T-helper 22 cell (primary cell): ENCODE measurements around the gene METRN.

Source experiments
- DNase-seq: peaks from one replicate; pipeline ENCODE4 v3.0.0-alpha.2; 2020; ENCODE audit warnings: low read depth

Gene METRN

GRCh38 chr16:714558-715476 is at the start of gene METRN:
TSS of gene METRN (plus strand) at chr16:715118. CDS start at chr16:715290, 172 bp downstream.
- peak; percentile 76 for DNase-seq

- DNase-seq, result no peak
These were observed 48.3 kb upstream of the METRN start for GRCh38 chr16:666572-666971.

- DNase-seq, result no peak
These were observed 47.7 kb upstream of the METRN start for GRCh38 chr16:667113-667779.

GRCh38 chr16:667780-668518 is 47.0 kb upstream of the METRN start, which contains the start of gene RHOT2:
TSS of gene RHOT2 (plus strand) at chr16:668132. CDS start at chr16:668200, 68 bp downstream.
- peak; percentile 81 for DNase-seq

DNA sequence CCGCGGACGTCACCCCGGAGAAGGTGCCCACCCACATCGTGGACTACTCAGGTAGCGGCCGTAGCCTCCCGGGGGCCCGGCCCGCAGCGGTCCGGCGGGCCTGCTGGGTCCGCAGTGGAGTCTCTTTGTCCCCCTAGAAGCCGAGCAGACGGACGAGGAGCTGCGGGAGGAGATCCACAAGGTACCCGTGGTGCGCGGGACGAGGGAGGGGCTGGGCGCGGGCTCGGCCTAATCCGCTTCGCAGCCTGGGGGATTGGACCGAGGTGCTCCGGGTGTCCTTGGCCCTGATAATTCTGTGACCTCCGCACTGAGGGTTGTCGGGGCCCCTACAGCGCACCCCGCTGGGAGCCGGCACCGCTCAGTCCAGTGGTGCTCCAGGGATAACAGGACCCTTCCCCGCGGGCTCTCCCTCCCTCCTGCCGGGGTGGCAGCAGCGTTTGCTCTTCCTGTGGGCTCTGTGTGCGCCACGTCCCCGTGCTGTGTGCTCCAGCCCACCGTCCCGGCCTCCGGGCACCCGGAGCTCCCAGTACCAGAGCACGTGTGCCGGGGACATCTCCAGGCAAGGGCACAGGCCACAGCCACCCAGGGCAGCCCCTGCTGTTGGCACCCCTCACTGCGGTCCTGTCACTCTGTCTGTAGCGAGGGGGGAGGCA is 46.3 kb upstream of the METRN start:
- no peak for DNase-seq

GRCh38 chr16:669666-670065 is 45.3 kb upstream of the METRN start:
- no peak for DNase-seq

DNA sequence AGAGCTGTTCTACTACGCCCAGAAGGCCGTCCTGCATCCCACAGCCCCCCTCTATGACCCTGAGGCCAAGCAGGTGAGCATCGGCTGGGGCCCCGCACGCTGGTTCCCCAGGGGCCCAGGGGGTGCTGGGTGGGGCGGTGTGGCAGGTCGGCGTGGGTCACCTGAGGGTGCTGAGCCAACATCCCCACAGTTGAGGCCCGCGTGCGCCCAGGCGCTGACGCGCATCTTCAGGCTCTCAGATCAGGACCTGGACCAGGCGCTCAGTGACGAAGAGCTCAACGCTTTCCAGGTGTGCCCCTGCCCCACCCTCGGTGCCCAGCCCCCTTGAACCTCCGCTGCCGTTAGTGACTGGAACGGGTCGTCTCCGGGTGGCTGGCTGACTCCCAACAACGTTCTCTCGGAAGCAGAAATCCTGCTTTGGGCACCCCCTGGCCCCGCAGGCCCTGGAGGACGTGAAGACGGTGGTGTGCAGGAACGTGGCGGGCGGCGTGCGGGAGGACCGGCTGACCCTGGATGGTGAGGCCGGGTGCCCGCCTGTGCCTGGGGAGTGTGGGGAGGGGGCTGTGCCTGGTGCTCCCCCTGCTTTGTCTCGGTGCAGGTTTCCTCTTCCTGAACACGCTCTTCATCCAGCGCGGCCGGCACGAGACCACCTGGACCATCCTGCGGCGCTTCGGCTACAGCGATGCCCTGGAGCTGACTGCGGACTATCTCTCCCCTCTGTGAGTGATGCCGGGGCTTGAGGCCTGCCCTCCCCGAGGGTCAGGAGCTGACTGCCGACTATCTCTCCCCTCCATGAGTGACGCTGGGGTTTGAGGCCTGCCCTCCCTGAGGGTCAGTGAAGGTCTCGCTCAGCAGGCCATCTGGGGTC is 44.2 kb upstream of the METRN start:
- no peak for DNase-seq

GRCh38 chr16:671353-672131 is 43.4 kb upstream of the METRN start:
- no peak for DNase-seq

GRCh38 chr16:672371-672770 is 42.5 kb upstream of the METRN start:
- DNase-seq, result no peak

DNA sequence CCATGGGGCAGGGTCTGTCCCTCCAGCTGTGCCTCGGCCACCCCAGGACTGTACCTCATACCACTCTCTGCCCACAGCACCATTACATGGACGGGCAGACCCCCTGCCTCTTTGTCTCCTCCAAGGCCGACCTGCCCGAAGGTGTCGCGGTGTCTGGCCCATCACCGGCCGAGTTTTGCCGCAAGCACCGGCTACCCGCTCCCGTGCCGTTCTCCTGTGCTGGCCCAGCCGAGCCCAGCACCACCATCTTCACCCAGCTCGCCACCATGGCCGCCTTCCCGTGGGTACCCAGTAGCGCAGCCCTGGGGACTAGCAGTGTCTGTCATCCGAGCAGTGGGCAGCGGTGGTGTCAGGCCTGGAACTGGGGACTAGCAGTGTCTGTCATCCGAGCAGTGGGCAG is 42.1 kb upstream of the METRN start:
- no peak for DNase-seq

DNA sequence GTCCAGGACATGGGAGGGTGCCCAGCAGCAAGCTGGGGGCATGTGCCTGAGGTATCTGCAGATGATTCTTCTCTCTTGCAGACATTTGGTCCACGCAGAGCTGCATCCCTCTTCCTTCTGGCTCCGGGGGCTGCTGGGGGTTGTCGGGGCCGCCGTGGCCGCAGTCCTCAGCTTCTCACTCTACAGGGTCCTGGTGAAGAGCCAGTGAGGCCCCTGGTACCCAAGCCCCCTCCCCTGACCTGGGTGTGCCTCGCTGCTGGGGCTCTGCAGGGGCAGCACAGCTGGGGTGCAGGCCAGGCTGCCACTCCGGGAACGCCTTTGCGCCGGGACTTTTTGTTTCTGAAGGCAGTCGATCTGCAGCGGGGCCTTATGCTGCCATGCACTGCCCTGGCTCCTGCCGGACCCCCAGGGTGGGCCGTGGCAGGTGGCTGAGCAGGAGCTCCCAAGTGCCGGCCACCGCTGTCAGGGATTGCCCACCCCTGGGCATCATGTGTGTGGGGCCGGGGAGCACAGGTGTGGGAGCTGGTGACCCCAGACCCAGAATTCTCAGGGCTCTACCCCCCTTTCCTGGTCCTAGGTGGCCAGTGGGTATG is 41.4 kb upstream of the METRN start:
- no peak for DNase-seq

DNA sequence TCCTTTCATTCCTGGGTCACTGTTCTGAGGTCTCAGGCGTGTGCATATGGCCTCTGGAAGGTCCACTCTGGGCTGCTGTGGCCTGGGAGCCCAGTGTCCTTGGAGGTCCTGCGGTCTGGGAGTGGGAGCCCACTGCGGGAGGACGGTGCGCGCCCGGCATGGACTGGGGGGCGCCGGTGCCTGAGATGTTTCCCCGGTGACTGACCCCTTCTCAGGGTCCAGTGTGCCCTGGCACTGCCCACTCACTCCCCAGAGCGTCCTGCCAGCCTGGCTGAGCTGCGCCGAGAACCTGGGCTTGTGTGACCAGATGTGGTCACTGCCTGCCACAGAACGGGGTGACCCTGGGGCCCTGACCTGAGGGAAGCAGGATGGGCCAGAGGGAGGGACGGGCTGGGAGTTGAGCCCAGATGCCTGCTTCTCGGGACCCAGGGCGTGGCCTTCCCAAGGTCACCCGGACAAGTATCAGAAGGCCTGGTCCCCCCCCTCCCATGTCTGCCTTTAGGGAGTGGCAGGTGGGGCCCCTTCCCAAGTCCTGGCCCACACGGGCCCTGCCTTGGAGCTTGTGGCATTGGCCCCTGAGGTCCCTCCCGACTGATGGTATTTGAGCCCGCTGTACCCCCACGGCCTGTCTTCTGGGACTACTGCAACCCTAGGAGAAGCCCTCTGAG is 40.6 kb upstream of the METRN start:
- no peak for DNase-seq

GRCh38 chr16:674968-675883 is 39.7 kb upstream of the METRN start, which contains the start of gene RHBDL1:
TSS of gene RHBDL1 (plus strand) at chr16:675671. CDS start at chr16:675791, 120 bp downstream.
- no peak for DNase-seq

- no peak for DNase-seq
These were observed 38.9 kb upstream of the METRN start for GRCh38 chr16:675884-676564.

DNA sequence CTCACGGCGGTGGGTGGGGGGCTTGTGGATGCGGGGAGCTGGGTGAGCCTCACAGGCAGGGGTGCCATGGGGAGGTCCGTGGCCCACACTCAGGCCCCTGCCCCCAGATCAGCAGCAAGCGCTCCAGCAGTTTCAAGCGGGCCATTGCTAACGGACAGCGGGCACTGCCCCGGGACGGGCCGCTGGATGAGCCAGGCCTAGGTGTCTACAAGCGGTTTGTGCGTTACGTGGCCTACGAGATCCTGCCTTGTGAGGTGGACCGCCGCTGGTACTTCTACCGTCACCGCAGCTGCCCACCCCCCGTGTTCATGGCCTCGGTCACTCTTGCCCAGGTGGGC is 38.4 kb upstream of the METRN start:
- DNase-seq, result no peak

DNA sequence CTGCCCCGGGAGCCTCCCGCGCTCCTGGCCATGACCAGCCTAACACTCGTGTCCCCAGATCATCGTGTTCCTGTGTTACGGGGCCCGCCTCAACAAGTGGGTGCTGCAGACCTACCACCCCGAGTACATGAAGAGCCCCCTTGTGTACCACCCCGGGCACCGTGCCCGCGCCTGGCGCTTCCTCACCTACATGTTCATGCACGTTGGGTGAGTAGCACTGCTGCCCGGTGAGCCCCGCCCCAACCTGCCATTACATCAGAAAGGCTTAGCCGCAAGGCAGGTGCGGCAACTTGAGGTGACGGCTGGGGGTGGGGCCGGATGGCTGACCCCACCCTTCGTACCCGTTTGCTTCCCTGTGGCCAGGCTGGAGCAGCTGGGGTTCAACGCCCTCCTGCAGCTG is 38.0 kb upstream of the METRN start:
- DNase-seq, result no peak

- DNase-seq, result no peak
These were observed 37.4 kb upstream of the METRN start for GRCh38 chr16:677316-678190.
